MM.1S (cell line): ENCODE results near the gene EPB41L4B.

Experiments
- DNase-seq: peaks from one replicate; pipeline ENCODE4 v3.0.0-alpha.2; 2015
- H2AFZ ChIP-seq: fragments of 300-600 bp; sonication (generic); 2 replicates; pipeline ENCODE4 v1.6.0; 2016; ENCODE audit warnings: antibody characterized with exemption, low read length
- H3F3A ChIP-seq: fragments of 300-600 bp; sonication (generic); 2 replicates; pipeline ENCODE4 v1.6.1; 2016; ENCODE audit warnings: mild to moderate bottlenecking, antibody characterized with exemption, low read length, moderate library complexity, mixed read lengths; ENCODE audit not compliant: insufficient read depth
- H3K27ac ChIP-seq: fragments of 300-600 bp; sonication (generic); 2 replicates; pipeline ENCODE4 v1.5.1; 2016; ENCODE audit warnings: mild to moderate bottlenecking, low read length
- H3K27me3 ChIP-seq: fragments of 300-600 bp; sonication (generic); replicated peaks from 2 replicates; pipeline ENCODE4 v1.6.0; 2016; ENCODE audit warnings: low read length; ENCODE audit not compliant: insufficient read depth
- H3K36me3 ChIP-seq: fragments of 300-600 bp; sonication (generic); replicated peaks from 2 replicates; pipeline ENCODE4 v1.6.1; 2016; ENCODE audit warnings: mild to moderate bottlenecking, low read length, mixed read lengths; ENCODE audit not compliant: insufficient read depth
- H3K4me1 ChIP-seq: fragments of 300-600 bp; sonication (generic); 2 replicates; pipeline ENCODE4 v1.6.1; 2016; ENCODE audit warnings: low read length, mixed read lengths
- H3K4me2 ChIP-seq: fragments of 300-600 bp; sonication (generic); 2 replicates; pipeline ENCODE4 v1.6.0; 2016; ENCODE audit warnings: low read depth, low read length
- H3K4me3 ChIP-seq: fragments of 300-600 bp; sonication (generic); 2 replicates; pipeline ENCODE4 v1.5.1; 2016; ENCODE audit warnings: low read length, mixed read lengths
- H3K79me2 ChIP-seq: fragments of 300-600 bp; sonication (generic); 2 replicates; pipeline ENCODE4 v1.6.1; 2016; ENCODE audit warnings: mixed run types, low read length, mixed read lengths
- H3K9ac ChIP-seq: fragments of 300-600 bp; sonication (generic); 2 replicates; pipeline ENCODE4 v1.6.1; 2016; ENCODE audit warnings: low read length, mixed read lengths
- H3K9me2 ChIP-seq: fragments of 300-600 bp; sonication (generic); replicated peaks from 2 replicates; pipeline ENCODE4 v1.6.1; 2016; ENCODE audit warnings: mild to moderate bottlenecking, low read length, mixed read lengths; ENCODE audit not compliant: insufficient read depth
- H3K9me3 ChIP-seq: fragments of 300-600 bp; sonication (generic); replicated peaks from 2 replicates; pipeline ENCODE4 v1.6.1; 2016; ENCODE audit warnings: mild to moderate bottlenecking, low read length, mixed read lengths; ENCODE audit not compliant: insufficient read depth
- H4K20me1 ChIP-seq: fragments of 300-600 bp; sonication (generic); 2 replicates; pipeline ENCODE4 v1.6.1; 2016; ENCODE audit warnings: mild to moderate bottlenecking, low read length, moderate library complexity, mixed read lengths; ENCODE audit not compliant: insufficient read depth
- EZH2 ChIP-seq: fragments of 300-600 bp; sonication (generic); optimal IDR thresholded peaks from 2 replicates; pipeline ENCODE3; 2017; ENCODE audit warnings: low read depth, mild to moderate bottlenecking, antibody characterized with exemption, low read length, mixed read lengths
- EZH2phosphoT487 ChIP-seq: fragments of 300-600 bp; sonication (generic); IDR thresholded peaks from 2 replicates; pipeline ENCODE4 v1.6.1; 2018; ENCODE audit warnings: antibody characterized with exemption, low read length
- TF ChIP-seq, protein P1 (sequence below): fragments of 300-600 bp; sonication (generic); IDR thresholded peaks from 2 replicates; pipeline ENCODE4 v1.5.1; 2016; ENCODE audit warnings: antibody characterized with exemption, low read length, mixed read lengths

Gene EPB41L4B

DNA sequence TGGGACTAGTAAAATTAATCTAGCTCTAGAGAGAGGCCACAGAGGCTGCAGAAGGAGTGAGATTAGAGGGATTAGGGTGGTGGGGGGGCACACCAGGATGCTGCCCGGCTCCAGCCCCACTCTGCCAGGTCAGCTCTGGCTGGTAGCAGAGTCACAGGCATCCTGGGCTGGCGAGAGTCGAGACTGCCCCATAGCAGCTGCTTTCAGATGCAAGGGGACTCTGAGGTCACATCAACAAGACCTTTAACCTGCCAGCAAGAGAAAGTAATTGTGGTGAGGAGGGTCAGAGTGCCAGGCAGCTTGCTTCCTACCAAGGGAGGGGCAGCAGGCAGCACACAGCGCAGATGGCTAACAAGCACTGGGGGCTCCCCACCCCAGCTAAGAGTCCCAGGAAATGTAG is 7.5 kb downstream of the EPB41L4B start:
- no peaks in the 10 kb centered on the region for H3F3A ChIP-seq
- DNase-seq, result no peak
- H3K27ac ChIP-seq, result no peak overlapping the region
- H3K27me3 ChIP-seq, result no peaks in the 10 kb centered on the region
- H3K4me3 ChIP-seq, result no peak overlapping the region
- no peak overlapping the region for H3K4me2 ChIP-seq
- H4K20me1 ChIP-seq, result no peaks in the 10 kb centered on the region
- H2AFZ ChIP-seq, result no peak overlapping the region
- H3K36me3 ChIP-seq, result no peaks in the 10 kb centered on the region
- H3K4me1 ChIP-seq, result no peaks in the 10 kb centered on the region
- H3K79me2 ChIP-seq, result no peaks in the 10 kb centered on the region
- H3K9me2 ChIP-seq, result no peaks in the 10 kb centered on the region
- H3K9ac ChIP-seq, result no peak overlapping the region
- H3K9me3 ChIP-seq, result no peaks in the 10 kb centered on the region
- TF ChIP-seq EZH2phosphoT487, result no peak
- TF ChIP-seq EZH2, result no peak
- TF ChIP-seq, protein P1, sequence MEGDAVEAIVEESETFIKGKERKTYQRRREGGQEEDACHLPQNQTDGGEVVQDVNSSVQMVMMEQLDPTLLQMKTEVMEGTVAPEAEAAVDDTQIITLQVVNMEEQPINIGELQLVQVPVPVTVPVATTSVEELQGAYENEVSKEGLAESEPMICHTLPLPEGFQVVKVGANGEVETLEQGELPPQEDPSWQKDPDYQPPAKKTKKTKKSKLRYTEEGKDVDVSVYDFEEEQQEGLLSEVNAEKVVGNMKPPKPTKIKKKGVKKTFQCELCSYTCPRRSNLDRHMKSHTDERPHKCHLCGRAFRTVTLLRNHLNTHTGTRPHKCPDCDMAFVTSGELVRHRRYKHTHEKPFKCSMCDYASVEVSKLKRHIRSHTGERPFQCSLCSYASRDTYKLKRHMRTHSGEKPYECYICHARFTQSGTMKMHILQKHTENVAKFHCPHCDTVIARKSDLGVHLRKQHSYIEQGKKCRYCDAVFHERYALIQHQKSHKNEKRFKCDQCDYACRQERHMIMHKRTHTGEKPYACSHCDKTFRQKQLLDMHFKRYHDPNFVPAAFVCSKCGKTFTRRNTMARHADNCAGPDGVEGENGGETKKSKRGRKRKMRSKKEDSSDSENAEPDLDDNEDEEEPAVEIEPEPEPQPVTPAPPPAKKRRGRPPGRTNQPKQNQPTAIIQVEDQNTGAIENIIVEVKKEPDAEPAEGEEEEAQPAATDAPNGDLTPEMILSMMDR, result no peak

- Histone ChIP-seq H3K36me3 (no peaks in the 10 kb centered on the region), H3K9me3 (no peaks in the 10 kb centered on the region), H3K27me3 (no peaks in the 10 kb centered on the region), H3K4me1 (no peaks in the 10 kb centered on the region), H3K79me2 (no peaks in the 10 kb centered on the region), H3K27ac (no peak overlapping the region), H4K20me1 (no peaks in the 10 kb centered on the region), H3K4me2 (no peak overlapping the region), H3K9me2 (no peaks in the 10 kb centered on the region), H3K9ac (no peak overlapping the region), H2AFZ (no peak overlapping the region), H3F3A (no peaks in the 10 kb centered on the region), H3K4me3 (no peak overlapping the region)
- TF ChIP-seq EZH2 (no peak), EZH2phosphoT487 (no peak)
- TF ChIP-seq, protein P1, result no peak
- DNase-seq, result no peak
These were observed 8.1 kb downstream of the EPB41L4B start for GRCh38 chr9:109312783-109313182.

GRCh38 chr9:109311731-109312130 is 9.1 kb downstream of the EPB41L4B start:
- TF ChIP-seq EZH2 (no peak), EZH2phosphoT487 (no peak)
- TF ChIP-seq, protein P1, result no peak
- Histone ChIP-seq H3K4me1 (no peaks in the 10 kb centered on the region), H3K27ac (no peak overlapping the region)

More at GRCh38 chr9:109311731-109312130, 9.1 kb downstream of the EPB41L4B start:
- Histone ChIP-seq H3K9ac (no peak overlapping the region), H3K4me3 (no peak overlapping the region), H3K9me3 (no peaks in the 10 kb centered on the region), H4K20me1 (no peaks in the 10 kb centered on the region), H3K9me2 (no peaks in the 10 kb centered on the region), H3K4me2 (no peak overlapping the region), H3F3A (no peaks in the 10 kb centered on the region), H3K27me3 (no peaks in the 10 kb centered on the region), H3K36me3 (no peaks in the 10 kb centered on the region), H2AFZ (no peak overlapping the region), H3K79me2 (no peaks in the 10 kb centered on the region)
- no peak for DNase-seq
